Measurements from ENCODE around the gene CPA3. TPM values are rescaled to one million over a fixed set of nuclear protein-coding genes. Genes with fewer than 3 reads are reported as not detected.

The CPA3 gene
- total and polyA plus RNA-seq, 4 donors: 0.42 to 8.6 (median 1.9) TPM; not detected in 1

DNA sequence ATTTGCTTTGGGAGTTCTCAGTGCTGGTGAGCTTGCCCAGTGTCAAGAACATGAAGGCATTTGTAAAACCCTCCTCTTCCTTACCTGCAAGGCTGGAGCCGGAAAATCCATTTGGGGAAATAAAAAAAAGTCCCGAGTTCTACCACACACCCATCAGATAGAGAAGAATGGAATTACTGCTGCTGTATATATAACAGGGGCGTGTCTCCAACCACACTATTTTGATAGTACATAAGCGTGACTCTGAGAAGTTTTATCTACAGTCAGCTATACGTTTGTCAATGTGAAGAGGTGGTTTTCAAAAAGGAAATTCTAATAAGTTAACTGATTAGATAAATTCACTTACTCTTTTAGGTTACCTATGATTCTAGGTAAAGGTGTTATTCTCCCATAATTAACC is 1.3 kb upstream of the CPA3 start:
- Histone ChIP-seq H3K4me1 (ENCODE audit: control insufficient read depth in 4 of 4, insufficient read depth in 4 of 4, low read length in 3 of 4) (no peaks in the 10 kb centered on the region), H3K27ac (ENCODE audit: low read depth in 1 of 2, low read length in 2 of 2) (no peak overlapping the region), H3K9ac (ENCODE audit: low read depth in 1 of 2, low read length in 2 of 2) (no peak overlapping the region), H3K4me3 (ENCODE audit: low read depth in 1 of 3, low read length in 3 of 3) (no peak overlapping the region), H3K36me3 (ENCODE audit: control insufficient read depth in 4 of 4, insufficient read depth in 3 of 4, low read depth in 1 of 4, low read length in 3 of 4) (no peaks in the 10 kb centered on the region), H3K9me3 (ENCODE audit: control insufficient read depth in 4 of 4, low read length in 3 of 4) (no peaks in the 10 kb centered on the region), H3K27me3 (ENCODE audit: control insufficient read depth in 4 of 4, insufficient read depth in 4 of 4, low read length in 3 of 4) (peaks cover 0 to 2% (median 0%) of the 10 kb centered on the region in 4 donors)
- DNase-seq (ENCODE audit: low spot score): no peak
- TF ChIP-seq RXRA (IDR thresholded peaks at IDR 0.05): no peak
- TF ChIP-seq, protein P1, sequence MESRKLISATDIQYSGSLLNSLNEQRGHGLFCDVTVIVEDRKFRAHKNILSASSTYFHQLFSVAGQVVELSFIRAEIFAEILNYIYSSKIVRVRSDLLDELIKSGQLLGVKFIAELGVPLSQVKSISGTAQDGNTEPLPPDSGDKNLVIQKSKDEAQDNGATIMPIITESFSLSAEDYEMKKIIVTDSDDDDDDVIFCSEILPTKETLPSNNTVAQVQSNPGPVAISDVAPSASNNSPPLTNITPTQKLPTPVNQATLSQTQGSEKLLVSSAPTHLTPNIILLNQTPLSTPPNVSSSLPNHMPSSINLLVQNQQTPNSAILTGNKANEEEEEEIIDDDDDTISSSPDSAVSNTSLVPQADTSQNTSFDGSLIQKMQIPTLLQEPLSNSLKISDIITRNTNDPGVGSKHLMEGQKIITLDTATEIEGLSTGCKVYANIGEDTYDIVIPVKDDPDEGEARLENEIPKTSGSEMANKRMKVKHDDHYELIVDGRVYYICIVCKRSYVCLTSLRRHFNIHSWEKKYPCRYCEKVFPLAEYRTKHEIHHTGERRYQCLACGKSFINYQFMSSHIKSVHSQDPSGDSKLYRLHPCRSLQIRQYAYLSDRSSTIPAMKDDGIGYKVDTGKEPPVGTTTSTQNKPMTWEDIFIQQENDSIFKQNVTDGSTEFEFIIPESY (IDR thresholded peaks at IDR 0.05): no peak
- 76% methylated on average over 5 of the region's 5 CpGs for WGBS

- H3K27ac ChIP-seq (ENCODE audit: low read depth in 1 of 2, low read length in 2 of 2): no peak overlapping the region
- 91% methylated on average over 4 of the region's 4 CpGs for WGBS
These were observed 1.2 kb downstream of the CPA3 start for GRCh38 chr3:148866261-148866660.

More at GRCh38 chr3:148866261-148866660, 1.2 kb downstream of the CPA3 start:
- Histone ChIP-seq H3K4me3 (ENCODE audit: low read depth in 1 of 3, low read length in 3 of 3) (no peak overlapping the region), H3K9ac (ENCODE audit: low read depth in 1 of 2, low read length in 2 of 2) (no peak overlapping the region), H3K27me3 (ENCODE audit: control insufficient read depth in 4 of 4, insufficient read depth in 4 of 4, low read length in 3 of 4) (peaks cover 0 to 2% (median 0%) of the 10 kb centered on the region in 4 donors), H3K9me3 (ENCODE audit: control insufficient read depth in 4 of 4, low read length in 3 of 4) (no peaks in the 10 kb centered on the region), H3K36me3 (ENCODE audit: control insufficient read depth in 4 of 4, insufficient read depth in 3 of 4, low read depth in 1 of 4, low read length in 3 of 4) (no peaks in the 10 kb centered on the region), H3K4me1 (ENCODE audit: control insufficient read depth in 4 of 4, insufficient read depth in 4 of 4, low read length in 3 of 4) (no peaks in the 10 kb centered on the region)
- no peak for DNase-seq (ENCODE audit: low spot score)
- TF ChIP-seq RXRA (IDR thresholded peaks at IDR 0.05) (no peak), HNF4A (conservative IDR thresholded peaks at IDR 0.05) (no peak), FOXA2 (IDR thresholded peaks at IDR 0.05) (no peak), HNF4G (IDR thresholded peaks at IDR 0.05) (no peak), RAD21 (IDR thresholded peaks at IDR 0.05) (no peak), TAF1 (conservative IDR thresholded peaks at IDR 0.05) (no peak), REST (IDR thresholded peaks at IDR 0.05) (no peak)
- TF ChIP-seq, protein P2, sequence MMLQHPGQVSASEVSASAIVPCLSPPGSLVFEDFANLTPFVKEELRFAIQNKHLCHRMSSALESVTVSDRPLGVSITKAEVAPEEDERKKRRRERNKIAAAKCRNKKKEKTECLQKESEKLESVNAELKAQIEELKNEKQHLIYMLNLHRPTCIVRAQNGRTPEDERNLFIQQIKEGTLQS (IDR thresholded peaks at IDR 0.05): no peak
- TF ChIP-seq, protein P3, sequence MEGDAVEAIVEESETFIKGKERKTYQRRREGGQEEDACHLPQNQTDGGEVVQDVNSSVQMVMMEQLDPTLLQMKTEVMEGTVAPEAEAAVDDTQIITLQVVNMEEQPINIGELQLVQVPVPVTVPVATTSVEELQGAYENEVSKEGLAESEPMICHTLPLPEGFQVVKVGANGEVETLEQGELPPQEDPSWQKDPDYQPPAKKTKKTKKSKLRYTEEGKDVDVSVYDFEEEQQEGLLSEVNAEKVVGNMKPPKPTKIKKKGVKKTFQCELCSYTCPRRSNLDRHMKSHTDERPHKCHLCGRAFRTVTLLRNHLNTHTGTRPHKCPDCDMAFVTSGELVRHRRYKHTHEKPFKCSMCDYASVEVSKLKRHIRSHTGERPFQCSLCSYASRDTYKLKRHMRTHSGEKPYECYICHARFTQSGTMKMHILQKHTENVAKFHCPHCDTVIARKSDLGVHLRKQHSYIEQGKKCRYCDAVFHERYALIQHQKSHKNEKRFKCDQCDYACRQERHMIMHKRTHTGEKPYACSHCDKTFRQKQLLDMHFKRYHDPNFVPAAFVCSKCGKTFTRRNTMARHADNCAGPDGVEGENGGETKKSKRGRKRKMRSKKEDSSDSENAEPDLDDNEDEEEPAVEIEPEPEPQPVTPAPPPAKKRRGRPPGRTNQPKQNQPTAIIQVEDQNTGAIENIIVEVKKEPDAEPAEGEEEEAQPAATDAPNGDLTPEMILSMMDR (IDR thresholded peaks at IDR 0.05; ENCODE audit: low read depth, low read length, missing input control): no peak

All from liver (tissue), 9 donors.